Right kidney (tissue), 1 donor: ENCODE results near the gene EMCN.

Source experiments
- DNase-seq: peaks from one replicate; pipeline ENCODE4 v3.0.0-alpha.2; 2016

The EMCN gene

DNA sequence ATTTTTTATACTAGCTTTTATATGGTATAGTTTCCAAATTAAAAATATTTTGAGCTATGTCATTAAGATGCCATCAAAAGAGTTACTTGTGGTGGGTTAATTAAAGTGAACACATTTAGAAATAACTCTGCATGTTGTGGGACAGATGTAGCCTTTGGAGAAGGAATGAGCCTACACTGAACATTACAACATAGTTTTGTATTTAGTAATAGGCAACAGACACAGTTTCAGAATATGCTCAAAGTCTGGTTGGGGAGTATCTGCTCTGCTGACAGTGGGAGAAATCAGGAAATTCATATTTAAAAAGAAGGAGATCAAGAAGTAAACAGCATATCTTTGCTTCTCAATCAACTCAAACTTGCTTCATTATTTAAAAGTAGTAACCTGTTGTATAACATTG is 23.7 kb downstream of the EMCN start:
- DNase-seq: no peak

DNA sequence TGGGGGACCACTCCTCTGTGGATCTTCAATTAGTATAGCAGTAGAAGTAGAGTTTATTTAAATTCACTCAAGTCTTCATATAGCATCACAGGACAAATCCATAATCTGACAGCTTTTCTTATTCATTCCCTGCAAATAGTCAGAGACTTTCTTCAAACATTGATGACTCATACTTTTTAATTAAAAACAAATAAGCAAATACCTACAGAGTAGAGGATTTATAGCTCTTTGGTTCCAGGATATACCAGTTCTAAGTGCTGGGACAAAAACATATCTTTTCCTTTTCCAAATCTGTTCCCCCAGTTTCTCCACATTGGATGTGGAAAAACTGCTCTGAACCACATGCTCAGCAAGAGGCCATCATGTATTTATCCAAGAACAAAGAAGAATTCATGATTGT is 24.1 kb downstream of the EMCN start:
- no peak for DNase-seq

DNA sequence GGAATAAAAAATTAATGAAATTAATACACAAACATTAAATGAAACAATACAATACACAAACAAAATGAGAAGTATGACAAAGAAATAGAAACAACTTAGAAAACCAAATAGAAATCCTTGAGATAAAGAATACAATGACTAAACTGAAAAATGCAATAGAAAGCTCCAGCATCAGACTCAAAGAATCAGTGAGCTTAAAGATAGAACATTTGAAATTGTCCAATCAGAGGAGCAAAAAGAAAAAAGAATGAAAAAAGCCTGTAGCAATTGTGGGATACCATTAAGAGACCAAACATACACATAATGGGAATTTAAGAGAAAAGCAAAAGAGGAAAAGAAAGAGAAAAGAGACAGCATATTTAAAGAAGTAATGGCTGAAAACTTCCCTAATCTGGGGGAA is 25.7 kb downstream of the EMCN start:
- DNase-seq: no peak

DNA sequence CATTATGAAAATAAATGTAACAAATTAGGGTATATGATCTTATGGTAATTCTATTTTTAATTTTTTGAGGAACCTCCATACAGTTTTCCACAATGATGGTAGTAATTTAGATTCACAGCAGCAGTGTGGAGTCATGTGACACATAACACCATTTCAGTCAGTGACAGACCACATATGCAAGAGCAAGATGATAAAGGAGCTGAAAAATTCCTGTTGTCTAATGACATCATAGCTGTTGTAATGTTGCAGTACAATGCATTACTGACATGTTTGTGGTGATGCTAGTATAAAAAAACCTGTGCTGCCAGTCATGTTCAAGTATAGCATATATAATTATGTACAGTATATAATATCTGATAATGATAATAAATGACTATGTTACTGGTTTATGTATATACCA is 28.5 kb downstream of the EMCN start:
- DNase-seq: no peak

DNA sequence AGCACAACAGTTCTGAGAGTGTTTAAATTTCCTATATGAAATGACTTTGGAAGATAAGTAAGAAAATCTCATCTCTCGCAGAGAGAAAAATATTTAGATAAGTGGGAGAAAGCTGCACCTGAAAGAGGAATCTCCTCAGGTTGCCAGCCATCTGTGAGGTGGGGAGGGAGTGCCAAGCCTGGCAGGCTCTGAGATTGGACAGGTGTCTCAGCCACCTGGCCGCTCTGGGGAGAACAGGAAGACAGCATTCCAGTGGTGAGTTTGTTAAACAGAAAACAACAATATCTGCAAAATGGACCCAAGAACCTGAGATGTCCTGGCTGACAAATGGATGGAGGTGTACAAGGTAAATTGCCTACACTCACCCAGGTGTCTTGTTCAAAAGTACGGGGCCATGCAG is 31.3 kb downstream of the EMCN start:
- no peak for DNase-seq

DNA sequence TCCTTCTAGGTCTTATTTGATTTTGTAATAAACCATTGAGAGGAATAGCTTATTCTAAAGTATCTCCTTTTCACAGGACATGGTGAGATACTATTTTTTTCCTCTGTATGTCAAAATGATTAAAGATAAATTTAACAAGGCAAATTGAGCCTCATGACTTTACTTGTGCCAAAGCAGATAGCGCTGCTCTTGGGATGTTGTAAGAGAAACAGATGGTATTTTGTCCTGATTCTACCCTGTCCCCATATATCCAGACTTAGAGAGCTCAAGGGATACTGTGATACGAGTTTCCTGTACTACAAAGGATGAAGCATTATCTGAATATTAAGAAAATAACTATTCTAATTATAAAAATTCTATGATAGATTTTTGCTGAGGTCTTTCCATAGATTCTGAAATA is 34.0 kb downstream of the EMCN start:
- DNase-seq: no peak

DNA sequence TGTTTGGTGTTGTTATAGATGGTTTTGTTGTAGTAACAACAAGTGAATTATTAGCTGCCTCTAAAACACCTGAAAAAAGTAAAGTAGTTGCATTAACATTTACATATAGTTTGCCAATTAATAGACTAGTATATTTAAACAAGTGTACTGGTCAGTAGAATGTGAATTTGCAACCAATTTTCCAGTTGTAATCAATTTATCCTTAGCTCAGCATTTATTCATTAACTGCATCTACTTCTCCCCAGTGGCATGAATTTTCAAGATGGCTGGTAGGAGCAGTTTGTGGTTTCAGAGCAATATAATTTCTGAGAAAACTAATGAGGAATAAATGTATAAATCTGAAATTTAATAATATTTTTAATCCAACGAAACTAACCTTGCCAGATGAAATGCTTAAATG is 37.9 kb downstream of the EMCN start:
- DNase-seq: no peak

DNA sequence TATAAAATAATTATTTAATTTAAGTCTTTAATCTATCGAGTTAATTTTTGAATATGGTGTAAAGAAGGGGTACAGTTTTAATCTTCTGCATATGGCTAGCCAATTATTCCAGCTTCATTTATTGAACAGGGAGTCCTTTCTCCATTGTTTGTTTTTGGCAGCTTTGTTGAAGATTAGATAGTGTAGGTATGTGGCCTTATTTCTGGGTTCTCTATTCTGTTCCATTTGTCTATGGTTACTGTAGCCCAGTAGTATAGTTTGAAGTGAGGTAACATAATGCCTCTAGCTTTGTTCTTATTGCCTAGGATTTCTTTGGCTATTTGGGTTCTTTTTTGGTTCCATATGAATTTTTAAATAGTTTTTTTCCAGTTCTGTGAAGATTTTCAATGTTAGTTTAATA is 48.3 kb downstream of the EMCN start:
- DNase-seq: no peak

DNA sequence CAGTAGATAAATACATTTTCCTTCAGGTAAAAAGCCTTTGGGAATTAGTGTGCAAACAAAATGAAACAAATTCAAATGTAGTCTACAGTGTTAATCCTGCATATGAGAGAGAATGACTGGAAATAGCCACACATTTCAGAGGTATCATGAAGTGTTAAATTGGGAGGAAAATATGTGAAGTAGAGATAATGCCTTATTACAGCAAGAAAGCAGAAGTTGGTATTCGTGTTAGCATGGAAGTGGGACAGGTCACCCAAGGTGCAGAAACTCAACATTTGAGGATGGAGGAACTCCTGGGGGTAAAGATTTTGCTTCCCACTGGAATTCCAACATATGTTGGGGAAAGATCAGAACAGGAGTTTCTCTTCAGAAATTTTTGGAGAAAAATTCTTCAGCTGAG is 51.3 kb downstream of the EMCN start:
- no peak for DNase-seq

DNA sequence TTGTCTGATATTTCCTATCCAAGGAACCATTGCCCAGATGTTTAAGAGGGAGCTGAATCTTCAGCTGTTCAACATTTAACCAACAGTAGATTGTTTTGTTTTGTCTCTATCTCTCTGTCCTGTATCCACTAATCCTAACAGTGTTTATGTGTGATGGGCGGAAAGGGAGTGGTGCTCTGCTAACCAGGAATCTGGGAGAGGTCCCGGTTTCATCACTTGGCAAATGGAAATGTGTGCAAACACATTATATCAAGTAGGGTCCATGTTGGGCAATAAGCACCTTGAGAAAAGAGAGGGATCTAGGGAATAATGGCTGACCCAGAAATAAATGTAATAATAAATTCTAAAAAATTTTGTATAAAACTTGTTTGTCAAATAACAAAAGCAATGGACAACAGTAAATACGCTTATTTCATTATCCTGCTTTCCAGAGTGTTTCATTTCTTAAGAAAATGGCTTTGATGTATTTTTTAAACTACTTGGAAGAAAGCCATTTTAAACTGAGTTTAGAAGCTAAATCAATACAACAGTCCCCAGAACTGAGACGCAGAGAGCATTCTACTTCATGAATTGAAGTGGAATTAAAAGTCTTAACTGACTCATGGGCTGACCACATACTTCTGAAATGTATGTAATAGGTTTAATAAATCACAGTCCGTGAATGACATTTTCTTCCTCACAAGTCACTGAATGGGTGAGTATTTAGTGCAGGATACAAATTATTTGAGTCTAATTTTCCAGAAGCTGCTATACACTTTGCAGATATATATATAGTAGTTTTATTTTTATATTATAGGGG is 55.8 kb downstream of the EMCN start:
- DNase-seq: no peak

DNA sequence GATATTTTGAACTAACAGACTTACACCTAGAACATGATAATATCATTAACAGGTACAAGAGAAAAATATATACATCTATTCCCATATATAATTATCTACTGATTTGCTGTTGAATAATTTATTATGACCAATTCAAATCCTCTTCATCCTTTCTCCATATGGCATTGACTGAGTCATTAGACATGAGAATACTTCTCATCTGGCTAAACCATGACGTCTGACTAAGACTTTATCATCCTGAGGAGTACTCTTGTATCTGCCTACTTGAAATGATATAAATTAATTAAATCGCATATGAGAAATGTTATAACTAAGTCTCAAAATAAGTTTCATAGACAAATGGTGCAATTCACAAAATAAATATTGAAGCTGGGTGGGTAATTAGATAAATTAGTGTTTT is 67.4 kb downstream of the EMCN start:
- DNase-seq: no peak

DNA sequence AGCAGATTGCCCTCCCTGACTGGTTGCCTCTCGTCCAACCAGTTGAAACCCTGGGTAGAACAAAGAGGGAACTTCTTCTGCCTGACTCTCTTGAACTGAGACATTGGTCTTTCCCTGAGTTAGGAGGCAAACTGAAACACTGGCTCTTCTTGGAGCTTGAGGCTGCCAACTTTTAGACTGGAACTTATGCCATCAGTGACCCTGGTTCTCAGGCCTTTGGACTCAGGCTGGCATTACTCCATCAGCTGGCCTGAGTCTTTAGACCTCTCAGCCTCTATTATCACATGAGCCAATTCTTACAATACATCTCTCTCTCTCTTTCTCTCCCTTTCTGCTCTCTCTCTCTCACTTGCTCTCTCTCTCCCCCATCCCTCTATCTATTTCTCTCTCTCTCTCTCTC is 86.4 kb downstream of the EMCN start:
- no peak for DNase-seq

DNA sequence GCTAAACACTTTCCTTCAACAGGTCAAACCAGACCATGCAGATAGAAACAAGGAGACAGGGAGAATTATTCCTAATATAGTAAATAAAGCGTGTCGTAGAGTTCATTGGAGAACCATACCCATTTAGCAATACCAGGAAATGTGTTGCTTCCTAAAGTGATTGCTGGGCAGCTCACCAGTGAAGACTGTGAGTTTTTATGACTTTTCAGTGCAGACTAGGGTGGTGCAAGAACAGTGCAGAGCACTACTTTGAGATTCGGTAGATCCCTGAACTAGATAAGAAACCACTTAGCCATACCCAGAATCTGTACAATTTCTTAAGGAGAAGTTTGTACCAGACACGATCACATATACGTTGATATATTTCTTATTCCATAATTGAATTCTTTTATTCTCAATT is 87.4 kb downstream of the EMCN start:
- DNase-seq: no peak

DNA sequence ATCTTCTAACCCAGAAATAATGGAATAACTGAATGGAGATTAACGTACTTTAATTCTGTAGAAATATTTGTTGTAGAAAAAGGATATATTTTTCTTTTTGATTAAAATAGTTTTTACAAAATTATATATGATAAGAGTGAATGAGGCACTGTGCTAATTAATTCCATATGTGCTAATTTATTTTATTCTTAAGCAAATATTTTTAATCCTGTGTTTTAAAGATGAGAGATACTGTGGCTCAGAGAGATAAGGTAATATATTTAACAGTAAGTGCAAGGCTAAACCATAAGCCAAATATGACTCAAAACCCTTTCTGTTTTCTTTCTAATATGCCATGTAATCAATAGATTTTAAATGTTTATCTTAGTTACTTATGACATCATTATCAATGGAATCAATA is 88.2 kb downstream of the EMCN start:
- DNase-seq: no peak

DNA sequence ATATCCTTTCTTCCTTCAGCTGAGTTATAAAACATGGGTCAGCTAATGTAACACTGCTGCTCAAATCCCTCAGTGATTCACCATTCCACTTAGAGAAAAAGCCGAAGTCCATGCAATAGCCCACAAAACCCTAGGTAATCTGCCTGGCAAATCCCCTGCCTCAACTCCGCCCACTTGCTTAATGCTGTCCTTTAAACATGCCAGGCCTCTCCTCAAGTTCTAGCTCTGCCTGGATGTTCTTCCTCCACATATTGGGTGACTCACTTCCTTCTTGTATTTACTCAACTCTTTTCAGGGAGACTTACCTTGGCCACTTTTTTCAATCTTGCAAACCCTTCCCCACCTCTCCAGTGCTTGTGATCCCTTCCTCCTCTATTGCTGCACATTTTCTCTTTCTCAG is 89.8 kb downstream of the EMCN start:
- no peak for DNase-seq

DNA sequence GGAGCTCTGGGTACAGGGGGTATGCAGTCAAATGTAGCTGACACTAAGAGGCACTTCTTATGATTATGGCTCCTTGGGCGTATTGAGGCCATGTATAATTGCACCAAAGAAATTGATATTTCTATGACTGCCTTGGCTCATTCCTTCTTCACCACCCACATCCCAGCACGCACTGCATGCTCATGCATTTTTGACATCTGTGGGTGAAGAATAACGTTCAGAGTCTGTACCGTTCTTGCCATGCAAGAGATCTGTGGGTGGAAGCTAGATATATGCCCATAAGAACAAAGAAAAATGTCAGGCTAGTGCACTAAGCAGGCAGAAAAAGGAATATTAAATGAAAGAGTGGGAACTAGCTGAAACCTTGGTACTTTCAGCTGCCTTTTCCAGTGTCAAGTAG is 93.4 kb downstream of the EMCN start:
- DNase-seq: no peak

DNA sequence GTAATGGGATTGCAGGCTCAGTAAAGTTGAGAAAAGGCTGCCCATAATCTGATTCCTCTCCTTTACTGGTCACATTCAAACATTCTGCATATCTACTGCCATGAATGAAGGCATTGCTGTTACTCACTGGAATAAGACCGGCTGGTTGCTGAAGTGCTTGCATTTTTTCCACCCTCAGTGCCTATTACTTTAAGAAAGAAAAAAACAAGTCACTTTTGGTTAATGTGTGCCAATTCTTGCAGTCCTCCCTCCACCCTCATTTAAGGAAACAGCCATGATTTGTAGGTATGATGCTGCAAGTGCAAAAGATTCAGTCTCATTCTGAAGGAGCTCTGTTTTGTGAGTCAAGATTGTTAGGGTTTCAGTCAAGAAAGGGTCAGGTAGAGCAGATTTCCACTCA is 94.9 kb downstream of the EMCN start:
- DNase-seq: no peak

DNA sequence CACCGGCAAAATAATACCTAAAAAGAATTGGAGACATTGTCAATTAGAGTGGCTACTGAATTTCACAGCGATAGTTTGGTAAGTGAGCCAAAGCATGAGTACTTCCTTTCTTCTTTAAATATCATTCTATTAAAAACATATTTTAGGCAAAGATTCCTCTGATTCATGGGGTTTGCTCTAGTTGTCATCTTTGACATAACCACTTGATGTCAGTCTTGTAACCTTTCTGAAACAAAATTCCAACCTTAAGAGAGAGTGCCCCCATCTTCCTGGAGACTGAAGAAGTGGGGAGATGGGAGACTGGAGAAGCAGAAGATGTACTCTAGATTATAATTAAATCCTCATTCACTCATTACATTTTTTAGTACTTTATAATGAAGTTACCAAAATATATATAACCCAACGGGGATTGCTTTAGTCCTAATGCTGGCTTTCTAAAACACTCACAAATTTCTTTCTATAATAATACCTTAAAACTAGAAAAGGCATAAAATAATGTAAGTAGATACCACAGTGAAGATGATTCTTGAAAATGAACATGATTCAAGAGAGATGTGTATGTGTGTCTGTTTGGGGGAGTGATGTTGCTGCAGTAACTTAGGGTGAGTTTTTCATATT is 96.4 kb downstream of the EMCN start:
- DNase-seq: no peak

DNA sequence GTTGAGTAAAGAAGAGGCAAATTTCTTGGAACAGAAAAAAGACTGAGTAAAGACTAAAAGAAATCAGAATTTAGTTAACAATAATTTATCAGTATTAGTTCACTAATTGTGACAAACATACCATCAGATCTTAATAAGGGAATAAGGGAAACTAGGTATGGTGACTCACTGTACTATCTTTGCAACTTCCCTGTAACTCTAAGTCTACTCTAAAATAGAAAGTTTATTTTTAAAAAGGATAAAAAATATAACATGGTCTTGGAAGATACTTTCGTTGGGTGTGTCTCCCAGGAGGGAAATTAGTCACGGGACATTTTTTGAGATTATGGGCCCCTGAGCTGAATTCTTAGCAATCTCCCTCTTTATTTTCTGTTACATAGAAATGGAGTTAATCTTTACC is 97.3 kb downstream of the EMCN start:
- no peak for DNase-seq

DNA sequence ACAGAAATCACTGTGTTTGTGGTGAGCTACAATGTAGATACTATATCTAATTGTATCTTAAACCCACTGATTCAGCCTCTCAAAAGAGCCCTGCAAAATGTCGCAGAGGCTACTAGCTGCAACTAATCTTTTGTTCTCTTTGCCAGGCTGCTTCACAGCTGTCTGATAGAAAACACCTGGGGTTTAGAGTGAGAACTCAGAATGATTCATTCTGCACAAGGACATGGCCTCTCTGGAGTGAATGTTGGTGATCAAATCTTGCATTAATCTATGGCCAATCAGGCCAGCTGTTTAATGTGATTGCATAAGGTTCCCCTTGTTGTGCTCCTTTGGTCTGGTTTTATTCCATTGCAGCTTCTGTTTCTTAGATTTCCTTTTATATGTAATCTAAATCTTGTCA is 100.3 kb downstream of the EMCN start:
- DNase-seq: no peak

DNA sequence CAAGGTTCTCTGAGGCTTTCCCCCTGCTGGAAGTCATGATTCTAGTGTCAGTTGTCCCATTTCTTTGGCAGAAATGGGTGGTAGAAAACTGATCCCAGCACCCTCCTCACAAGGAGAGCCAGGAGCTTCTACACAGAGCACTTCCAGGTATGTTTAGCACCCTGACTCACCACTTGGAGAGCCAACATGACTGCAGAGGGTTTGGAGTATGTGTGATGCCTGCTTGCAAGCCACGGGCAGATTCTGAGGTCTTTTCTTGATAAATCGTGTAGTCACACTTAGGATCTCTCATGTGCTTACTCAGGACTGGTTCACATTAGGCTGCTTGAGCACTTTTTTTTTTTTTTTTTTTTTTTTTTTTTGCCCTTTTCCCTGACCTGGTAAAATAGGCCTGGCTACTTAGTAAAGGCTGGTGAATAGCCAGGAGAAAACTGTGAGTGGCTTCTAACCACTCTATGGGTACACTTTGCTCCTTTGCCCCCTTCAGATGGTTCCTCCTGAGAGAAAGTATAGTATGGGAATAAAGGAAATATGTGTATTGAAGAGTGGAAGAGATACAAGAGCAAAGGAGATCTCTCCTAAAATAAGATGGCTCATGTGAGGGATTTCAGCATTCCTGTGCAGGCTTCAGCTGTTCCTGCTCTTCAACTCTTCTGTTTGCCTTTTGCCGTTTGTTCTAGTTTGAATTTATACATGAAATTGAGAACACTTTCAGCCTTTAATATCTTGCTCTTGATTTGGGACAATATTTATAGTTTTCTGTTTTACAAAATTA is 103.6 kb downstream of the EMCN start:
- DNase-seq: no peak

DNA sequence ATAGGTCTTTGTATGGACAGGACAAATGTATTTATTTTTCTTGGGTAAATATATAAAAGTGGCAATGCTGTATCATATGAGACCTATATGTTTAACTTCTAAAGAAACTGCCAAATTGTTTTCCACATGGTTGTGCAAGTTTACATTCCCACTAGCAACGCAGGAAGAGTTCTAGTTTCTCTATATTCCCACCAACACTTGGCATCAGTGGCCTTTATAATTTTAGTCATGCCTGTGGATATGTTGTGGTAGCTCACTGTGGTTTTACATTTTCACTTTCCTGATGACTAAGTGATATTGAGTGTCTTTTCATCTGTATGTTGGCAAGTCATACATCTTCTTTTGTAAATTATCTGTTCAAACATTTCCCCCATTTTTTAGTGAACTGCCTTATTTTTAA is 126.0 kb downstream of the EMCN start:
- DNase-seq: no peak

DNA sequence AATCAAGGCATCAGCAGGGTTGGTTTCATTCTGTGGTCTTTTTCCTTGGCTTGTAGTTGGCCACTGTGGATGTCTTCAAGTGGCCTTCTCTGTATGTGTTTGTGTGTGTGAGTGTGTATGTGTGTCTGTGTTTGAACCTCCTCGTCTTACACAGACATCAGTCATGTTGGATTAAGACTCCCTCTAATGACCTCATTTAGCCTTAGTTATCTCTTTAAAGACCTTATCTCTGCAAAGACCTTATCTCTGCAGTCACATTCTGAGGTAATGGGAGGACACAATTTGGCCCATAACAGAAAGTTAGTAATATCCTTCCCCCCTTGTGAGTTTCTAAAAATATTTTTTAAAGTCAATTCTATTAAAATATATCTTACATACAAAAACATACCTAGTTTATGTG is 126.7 kb downstream of the EMCN start:
- no peak for DNase-seq

DNA sequence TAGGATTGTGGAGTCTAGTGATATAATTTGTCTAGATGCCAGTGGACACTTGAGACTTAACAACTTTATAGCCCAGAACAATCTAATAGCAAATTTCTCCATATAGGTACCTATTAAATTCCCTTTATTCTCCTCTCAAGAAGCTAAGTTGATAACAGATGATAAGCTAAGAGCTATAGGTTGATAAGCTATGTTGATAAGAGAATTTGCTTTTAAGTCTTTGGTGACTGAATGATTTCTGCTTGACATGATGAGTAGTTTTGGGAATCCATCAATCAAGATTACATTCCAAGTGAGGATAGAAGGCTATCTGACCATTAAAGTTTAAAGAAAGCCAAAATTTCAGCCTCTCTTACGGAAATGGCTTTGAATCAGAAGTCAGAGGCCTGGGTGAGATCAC is 131.6 kb downstream of the EMCN start:
- no peak for DNase-seq
